ENCODE measurements around the gene IGSF21. TPM values are rescaled to one million over a fixed set of nuclear protein-coding genes. Genes with fewer than 3 reads are reported as not detected.

The IGSF21 gene
- total RNA-seq, 4 donors from 2014 or later: 0.31 to 3.5 (median 1.7) TPM

GRCh38 chr1:18322368-18323032 lies 214.9 kb downstream of the IGSF21 start:
- TF ChIP-seq EP300 (IDR thresholded peaks at IDR 0.05) (no peak), POLR2AphosphoS5 (IDR thresholded peaks at IDR 0.05) (no peak), CTCF (IDR thresholded peaks at IDR 0.05) (no peak), POLR2A (IDR thresholded peaks at IDR 0.05) (no peak)
- WGBS, 2 donors (ENCODE audit: low coverage in 1 of 2): 80 to 88% methylated on average over 6 to 15 of the region's 20 CpGs
- Histone ChIP-seq H3K4me1 (peaks cover 0 to 28% (median 3%) of the 10 kb centered on the region in 3 donors), H3K9me3 (peaks cover 0 to 8% (median 0%) of the 10 kb centered on the region in 3 donors), H3K27ac (no peak overlapping the region), H3K4me3 (no peak overlapping the region), H3K36me3 (no peaks in the 10 kb centered on the region), H3K27me3 (peaks cover 6% of the 10 kb centered on the region)
- no peak for ATAC-seq

DNA sequence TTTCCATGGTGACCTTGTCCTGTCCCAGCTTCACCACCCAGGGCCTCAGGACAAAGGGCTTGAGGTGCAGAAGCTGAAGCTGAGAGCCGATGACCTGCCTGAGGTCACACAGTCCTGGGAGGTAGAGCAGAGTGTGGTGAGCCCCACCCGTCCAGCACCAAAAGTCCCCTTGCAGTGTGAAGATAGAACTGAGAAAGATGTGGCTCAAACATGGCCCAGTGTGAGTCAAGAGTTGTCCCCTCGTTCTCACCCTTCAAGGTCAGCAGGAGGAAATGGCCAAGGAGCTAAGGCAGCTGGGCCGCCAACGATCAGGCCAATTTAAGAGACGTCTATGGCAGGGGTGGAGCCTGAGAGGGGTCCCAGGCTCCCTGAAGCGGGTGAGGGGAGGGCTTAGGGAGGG lies 215.7 kb downstream of the IGSF21 start:
- WGBS, 2 donors (ENCODE audit: low coverage in 1 of 2): 33 to 100% methylated on average over 1 of the region's 7 CpGs
- no peak overlapping the region for H3K4me3 ChIP-seq
- peaks cover 0 to 28% (median 3%) of the 10 kb centered on the region in 3 donors for H3K4me1 ChIP-seq
- peaks cover 0 to 8% (median 0%) of the 10 kb centered on the region in 3 donors for H3K9me3 ChIP-seq
- TF ChIP-seq POLR2AphosphoS5 (IDR thresholded peaks at IDR 0.05): no peak
- no peak for TF ChIP-seq CTCF (IDR thresholded peaks at IDR 0.05)
- no peak for TF ChIP-seq EP300 (IDR thresholded peaks at IDR 0.05)
- no peak for TF ChIP-seq POLR2A (IDR thresholded peaks at IDR 0.05)
- no peaks in the 10 kb centered on the region for H3K36me3 ChIP-seq
- H3K27ac ChIP-seq: no peak overlapping the region
- ATAC-seq: no peak
- peaks cover 6% of the 10 kb centered on the region for H3K27me3 ChIP-seq

GRCh38 chr1:18324246-18324645 lies 216.6 kb downstream of the IGSF21 start:
- 87% methylated on average over 9 of the region's 10 CpGs; no CpG with 5 or more reads in 1 of the 2 donors for WGBS, 2 donors (ENCODE audit: low coverage in 1 of 2)
- TF ChIP-seq POLR2A (IDR thresholded peaks at IDR 0.05) (no peak), CTCF (IDR thresholded peaks at IDR 0.05) (no peak), EP300 (IDR thresholded peaks at IDR 0.05) (no peak), POLR2AphosphoS5 (IDR thresholded peaks at IDR 0.05) (no peak)
- peaks cover 6% of the 10 kb centered on the region for H3K27me3 ChIP-seq
- H3K9me3 ChIP-seq: peaks cover 0 to 1% (median 0%) of the 10 kb centered on the region in 3 donors
- H3K36me3 ChIP-seq: no peaks in the 10 kb centered on the region
- H3K4me3 ChIP-seq: no peak overlapping the region
- H3K27ac ChIP-seq: no peak overlapping the region
- ATAC-seq: no peak
- peaks cover 0 to 28% (median 3%) of the 10 kb centered on the region in 3 donors for H3K4me1 ChIP-seq

DNA sequence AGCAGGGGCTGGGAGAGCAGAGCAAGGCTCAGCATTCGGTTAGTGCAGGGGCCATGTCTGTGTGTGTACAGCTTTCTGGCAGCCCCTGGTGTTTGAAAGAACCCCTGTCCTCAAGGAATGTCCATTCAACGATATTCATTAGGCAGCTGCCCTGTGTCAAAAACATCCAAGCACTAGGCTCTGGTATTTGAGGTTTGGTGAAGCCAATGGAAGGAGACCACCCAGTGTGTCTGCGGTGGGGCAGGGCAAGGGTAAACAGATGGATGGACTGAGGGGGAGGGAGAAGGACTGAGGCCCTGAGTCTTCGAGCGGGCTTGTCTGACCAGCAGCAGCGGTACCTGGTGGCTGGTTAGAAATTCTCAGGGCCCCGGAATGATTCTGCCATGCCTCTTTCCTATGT lies 217.5 kb downstream of the IGSF21 start:
- 17 to 58% methylated on average over 1 to 3 of the region's 7 CpGs for WGBS, 2 donors (ENCODE audit: low coverage in 1 of 2)
- Histone ChIP-seq H3K36me3 (no peaks in the 10 kb centered on the region), H3K9me3 (no peaks in the 10 kb centered on the region), H3K27ac (no peak overlapping the region), H3K4me1 (peaks cover 0 to 21% (median 3%) of the 10 kb centered on the region in 3 donors), H3K27me3 (peaks cover 6% of the 10 kb centered on the region), H3K4me3 (no peak overlapping the region)
- TF ChIP-seq POLR2AphosphoS5 (IDR thresholded peaks at IDR 0.05) (no peak), EP300 (IDR thresholded peaks at IDR 0.05) (no peak), CTCF (IDR thresholded peaks at IDR 0.05) (no peak), POLR2A (IDR thresholded peaks at IDR 0.05) (no peak)
- no peak for ATAC-seq

All from gastroesophageal sphincter (tissue), 4 donors.